OCI-M2 (cell line): Measurements from ENCODE around the gene PRSS12.
"Not testable (repeated sequence)": the region's sequence is repeated elsewhere in the genome, so short reads cannot be mapped to it uniquely, and the experiment has no call there.

Experiments used
- DNase-seq: peaks from one replicate; lab custom pipeline; 2025; ENCODE audit not compliant: unreplicated experiment; lab: John Stamatoyannopoulos, UW

Gene PRSS12

GRCh38 chr4:118280501-118281218 lies 72.1 kb downstream of the PRSS12 start:
- DNase-seq = peak; percentile 7

DNA sequence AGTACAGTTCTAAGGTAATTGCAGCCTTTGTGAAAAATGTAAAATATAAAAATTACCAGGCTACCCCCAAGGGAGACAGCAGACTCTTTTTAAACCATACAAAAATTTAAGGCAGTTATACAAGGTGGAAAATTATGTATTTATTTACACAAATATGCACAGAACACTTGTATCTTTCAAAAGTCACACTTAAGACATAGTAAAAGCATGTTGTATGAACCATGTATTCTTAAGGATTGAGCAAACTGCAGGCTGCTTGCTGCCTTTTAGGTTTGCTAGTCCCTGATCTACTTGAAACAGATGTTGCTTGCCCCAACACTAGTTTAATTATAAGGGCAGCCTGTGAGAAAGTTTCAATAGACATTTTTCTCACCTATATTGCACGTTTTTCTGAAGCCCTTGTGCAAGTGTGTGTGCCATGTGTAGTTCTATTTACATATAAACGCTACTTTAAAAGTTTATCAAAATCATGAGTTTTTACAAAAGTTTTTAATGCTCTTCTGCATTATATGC lies 72.8 kb downstream of the PRSS12 start:
- no peak for DNase-seq

GRCh38 chr4:118279328-118279727 lies 73.5 kb downstream of the PRSS12 start:
- DNase-seq = no peak

- peak; percentile 32 for DNase-seq
These were observed 74.1 kb downstream of the PRSS12 start for GRCh38 chr4:118278473-118279274.

DNA sequence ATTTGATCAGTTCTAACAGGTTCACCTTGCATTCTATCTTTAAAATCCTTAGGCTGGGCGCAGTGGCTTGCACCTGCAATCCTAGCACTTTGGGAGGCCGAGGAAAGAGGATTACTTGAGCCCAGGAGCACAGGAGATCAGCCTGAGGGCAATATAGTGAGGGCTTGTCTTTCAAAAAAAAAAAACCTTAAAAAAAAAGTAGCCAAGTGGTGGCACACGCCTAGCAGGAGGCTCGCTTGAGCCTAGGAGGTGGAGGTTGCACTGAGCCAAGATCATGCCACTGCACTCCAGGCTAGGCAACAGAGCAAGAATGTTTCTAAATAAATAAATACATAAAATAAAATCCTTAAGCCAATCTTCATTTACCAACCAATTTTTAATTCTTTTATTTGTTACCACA lies 75.6 kb downstream of the PRSS12 start:
- no peak for DNase-seq

- no peak for DNase-seq
These were observed 76.2 kb downstream of the PRSS12 start for GRCh38 chr4:118276580-118276979.

GRCh38 chr4:118273642-118274041 lies 79.2 kb downstream of the PRSS12 start:
- no peak for DNase-seq

GRCh38 chr4:118271788-118272187 lies 81.0 kb downstream of the PRSS12 start:
- DNase-seq = no peak

DNA sequence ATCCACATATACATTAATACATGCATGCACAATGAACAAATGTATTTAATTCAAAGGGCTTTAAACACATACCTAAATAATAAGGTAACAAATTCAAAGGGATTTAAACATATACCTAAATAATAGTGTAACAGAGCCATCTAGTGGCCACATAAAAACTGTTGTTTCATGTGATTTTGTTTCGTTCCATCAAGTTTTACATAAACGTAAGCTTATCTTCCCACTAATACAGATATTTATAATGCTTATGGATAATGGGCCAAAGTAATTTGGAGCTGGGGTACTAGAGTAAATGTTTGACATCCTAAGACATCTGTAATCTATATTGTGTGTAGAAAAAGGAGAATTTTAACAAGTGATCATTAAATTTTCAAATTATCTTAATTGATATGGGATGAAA lies 82.3 kb downstream of the PRSS12 start:
- no peak for DNase-seq

GRCh38 chr4:118268780-118269179 lies 84.0 kb downstream of the PRSS12 start:
- no peak for DNase-seq

GRCh38 chr4:118266145-118266496 lies 86.7 kb downstream of the PRSS12 start:
- DNase-seq = not testable (repeated sequence)

GRCh38 chr4:118265312-118266144 lies 87.3 kb downstream of the PRSS12 start:
- no peak for DNase-seq

DNA sequence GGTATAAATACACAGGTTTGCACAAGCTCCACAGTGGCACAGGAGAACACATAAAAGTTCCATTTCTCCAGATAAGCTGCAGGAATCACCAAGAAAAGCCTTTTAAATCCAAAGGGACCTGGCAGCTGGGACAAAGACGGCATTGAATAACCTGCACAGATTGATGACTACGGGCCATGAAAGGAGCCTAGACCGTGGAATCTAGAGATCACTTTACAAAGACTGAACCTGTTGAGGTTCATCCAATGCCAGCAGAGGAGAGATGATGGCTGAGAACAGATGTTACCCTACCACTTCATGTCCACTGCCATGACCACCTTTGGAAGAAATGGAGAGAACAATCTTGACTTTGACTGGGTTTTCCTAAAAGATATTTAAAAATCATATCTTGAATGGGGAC lies 88.7 kb downstream of the PRSS12 start:
- DNase-seq = no peak

DNA sequence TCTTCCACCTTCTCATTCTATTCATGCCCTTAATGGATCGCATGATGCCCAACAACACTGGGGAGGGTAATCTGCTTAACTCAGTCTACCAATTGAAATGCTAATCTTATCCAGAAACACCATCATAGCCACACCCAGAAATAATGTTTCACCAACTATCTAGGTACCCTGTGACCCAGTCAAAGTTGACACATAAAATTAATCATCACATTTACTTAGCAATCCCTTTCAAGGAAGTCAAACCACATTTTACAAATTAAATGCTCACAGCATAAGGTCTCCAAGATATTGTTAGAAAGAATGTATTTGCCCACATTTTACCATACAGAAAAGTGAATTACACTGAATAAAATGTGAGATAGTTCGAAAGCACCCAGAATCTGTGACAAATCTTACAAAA lies 92.5 kb downstream of the PRSS12 start:
- no peak for DNase-seq

DNA sequence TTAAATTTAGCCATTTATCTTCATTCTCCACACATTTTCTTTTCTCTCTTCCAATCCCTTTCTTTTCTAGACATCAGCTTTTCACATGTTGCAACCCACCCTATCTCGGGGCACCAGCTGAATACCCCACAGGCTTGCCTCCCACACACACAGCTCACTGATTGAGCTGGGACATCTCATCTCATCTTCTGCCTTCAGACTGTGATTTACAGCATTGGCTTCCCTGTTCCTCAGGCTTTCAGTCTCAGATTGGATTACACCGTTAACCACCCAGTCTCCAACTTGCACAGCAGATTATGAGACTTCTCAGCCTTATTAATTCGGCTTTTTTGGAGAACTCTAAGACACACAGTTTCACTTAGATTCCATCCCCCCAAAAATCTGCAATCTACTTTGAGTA lies 93.7 kb downstream of the PRSS12 start:
- no peak for DNase-seq

- DNase-seq = no peak
These were observed 98.4 kb downstream of the PRSS12 start for GRCh38 chr4:118254368-118254767.

DNA sequence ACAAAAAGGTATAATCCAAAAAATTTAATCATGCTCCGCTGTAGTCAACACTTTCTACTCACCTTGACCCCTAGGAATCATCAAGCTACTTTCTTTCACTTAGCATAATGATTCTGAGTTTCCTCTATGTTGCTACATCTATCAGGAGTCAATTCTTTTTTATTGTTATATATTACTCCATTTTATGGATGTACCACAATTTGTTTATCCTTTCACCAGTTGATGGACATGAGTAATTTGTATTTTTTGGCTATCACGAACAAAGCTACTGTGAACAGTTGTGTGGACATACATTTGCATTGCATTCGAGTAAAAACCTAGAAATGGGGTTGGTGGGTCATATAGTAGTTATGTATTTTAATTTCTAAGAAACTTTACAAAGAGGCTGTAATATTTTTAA lies 102.9 kb downstream of the PRSS12 start:
- no peak for DNase-seq

DNA sequence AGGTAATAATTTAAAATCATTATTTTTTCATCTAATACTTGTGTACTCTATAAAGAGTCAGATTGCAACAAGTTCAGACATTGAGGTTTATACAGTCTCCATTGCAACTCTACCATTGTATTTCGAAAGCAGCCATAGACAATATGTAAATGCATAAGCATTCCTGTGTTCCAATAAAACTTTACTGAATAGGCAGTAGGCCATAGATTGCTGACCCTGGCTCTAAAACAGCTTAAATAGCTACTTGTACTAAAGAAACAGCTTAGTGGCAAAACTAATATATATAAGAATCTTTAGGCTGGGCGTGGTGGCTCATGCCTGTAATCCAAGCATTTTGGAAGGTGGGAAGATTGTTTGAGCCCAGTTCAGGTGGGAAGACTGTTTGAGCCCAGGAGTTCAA lies 115.3 kb downstream of the PRSS12 start:
- no peak for DNase-seq

- no peak for DNase-seq
These were observed 117.2 kb downstream of the PRSS12 start for GRCh38 chr4:118235566-118236120.
